HG03039 (cell line): ENCODE data around the gene CNOT9.
A peak's percentile ranks its signal among the peaks of the same experiment; 100 is the strongest.
"Not testable (repeated sequence)": the region's sequence is repeated elsewhere in the genome, so short reads cannot be mapped to it uniquely, and the experiment has no call there.

Source experiments
- ATAC-seq: cut with Tn5 transposase; IDR thresholded peaks from one replicate; pipeline ENCODE4 v1.9.1; 2021; ENCODE audit warnings: mild to moderate bottlenecking, moderate library complexity; ENCODE audit not compliant: unreplicated experiment

Gene CNOT9

GRCh38 chr2:218568190-218569037, at the start of gene CNOT9, which contains the start of gene USP37:
CNOT9 (plus strand) TSS chr2:218568839; CDS start chr2:218568955, 116 bp downstream.
USP37 (minus strand) TSS chr2:218568351; CDS start chr2:218558653, 9,698 bp downstream.
- peak; percentile 77 for ATAC-seq

- ATAC-seq: no peak
These were observed 49.8 kb upstream of the CNOT9 start for GRCh38 chr2:218518876-218519275.

- ATAC-seq: no peak
These were observed 45.0 kb upstream of the CNOT9 start for GRCh38 chr2:218523651-218524050.

GRCh38 chr2:218528409-218528808, 40.2 kb upstream of the CNOT9 start:
- ATAC-seq: not testable (repeated sequence)

- no peak for ATAC-seq
These were observed 38.6 kb upstream of the CNOT9 start for GRCh38 chr2:218529990-218530389.

- ATAC-seq: no peak
These were observed 31.7 kb upstream of the CNOT9 start for GRCh38 chr2:218536804-218537494.

- ATAC-seq: no peak
These were observed 28.6 kb upstream of the CNOT9 start for GRCh38 chr2:218540015-218540414.

- no peak for ATAC-seq
These were observed 22.6 kb upstream of the CNOT9 start for GRCh38 chr2:218546012-218546411.

- no peak for ATAC-seq
These were observed 21.1 kb upstream of the CNOT9 start for GRCh38 chr2:218547511-218547910.

GRCh38 chr2:218547978-218548377, 20.7 kb upstream of the CNOT9 start:
- no peak for ATAC-seq

GRCh38 chr2:218554225-218554624, 14.4 kb upstream of the CNOT9 start:
- not testable (repeated sequence) for ATAC-seq

- no peak for ATAC-seq
These were observed 13.1 kb upstream of the CNOT9 start for GRCh38 chr2:218555527-218555926.

- ATAC-seq: no peak
These were observed 10.7 kb upstream of the CNOT9 start for GRCh38 chr2:218557941-218558340.

- no peak for ATAC-seq
These were observed 9.7 kb upstream of the CNOT9 start for GRCh38 chr2:218558986-218559385.

GRCh38 chr2:218564056-218564455, 4.6 kb upstream of the CNOT9 start:
- ATAC-seq: no peak

- no peak for ATAC-seq
These were observed 2.3 kb upstream of the CNOT9 start for GRCh38 chr2:218566296-218566695.

- peak; percentile 35 for ATAC-seq
These were observed 846 bp upstream of the CNOT9 start for GRCh38 chr2:218567797-218568189.

GRCh38 chr2:218569038-218569431, 396 bp downstream of the CNOT9 start:
- peak; percentile 20 for ATAC-seq

GRCh38 chr2:218569661-218570500, 1.2 kb downstream of the CNOT9 start:
- no peak for ATAC-seq

- ATAC-seq: no peak
These were observed 2.2 kb downstream of the CNOT9 start for GRCh38 chr2:218570850-218571249.

- ATAC-seq: no peak
These were observed 8.2 kb downstream of the CNOT9 start for GRCh38 chr2:218576854-218577253.
